Measurements from ENCODE around the gene TRIP13.
"Not testable (repeated sequence)": the region's sequence is repeated elsewhere in the genome, so short reads cannot be mapped to it uniquely, and the experiment has no call there.

Gene TRIP13

DNA sequence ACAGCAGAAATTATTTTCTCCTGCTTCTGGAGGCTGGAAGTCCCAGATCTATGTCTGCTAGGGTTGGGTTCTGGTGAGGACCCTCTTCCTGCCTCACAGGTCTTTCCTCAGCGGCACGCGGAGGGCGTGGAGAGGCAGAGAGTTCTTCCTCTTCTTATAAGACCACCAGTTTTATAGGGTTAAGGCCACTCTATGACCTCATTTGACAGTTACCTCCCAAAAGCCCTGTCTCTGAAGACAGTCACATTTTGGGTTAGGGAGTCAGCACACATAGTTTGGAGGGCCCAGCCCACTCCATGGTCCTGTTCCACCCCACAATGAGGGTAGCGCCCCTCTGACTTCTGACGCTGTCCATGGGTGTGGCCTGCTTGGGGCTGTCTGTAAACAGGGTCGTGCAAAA, 46.7 kb downstream of the TRIP13 start:
- DNase-seq, result no peak

DNA sequence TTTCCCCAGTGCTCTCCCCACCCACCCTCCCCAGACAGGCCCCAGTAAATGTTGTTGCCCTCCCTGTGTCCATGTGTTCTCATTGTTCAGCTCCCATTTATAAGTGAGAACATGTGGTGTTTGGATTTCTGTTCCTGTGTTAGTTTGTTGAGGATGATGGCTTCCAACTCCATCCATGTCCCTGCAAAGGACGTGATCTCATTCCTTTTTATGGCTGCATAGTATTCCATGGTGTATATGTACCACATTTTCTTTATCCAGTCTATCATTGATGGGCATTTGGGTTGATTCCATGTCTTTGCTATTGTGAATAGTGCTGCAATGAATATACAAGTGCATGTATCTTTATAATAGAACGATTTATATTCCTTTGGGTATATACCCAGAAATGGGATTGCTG, 48.1 kb downstream of the TRIP13 start:
- DNase-seq, result not testable (repeated sequence)

DNA sequence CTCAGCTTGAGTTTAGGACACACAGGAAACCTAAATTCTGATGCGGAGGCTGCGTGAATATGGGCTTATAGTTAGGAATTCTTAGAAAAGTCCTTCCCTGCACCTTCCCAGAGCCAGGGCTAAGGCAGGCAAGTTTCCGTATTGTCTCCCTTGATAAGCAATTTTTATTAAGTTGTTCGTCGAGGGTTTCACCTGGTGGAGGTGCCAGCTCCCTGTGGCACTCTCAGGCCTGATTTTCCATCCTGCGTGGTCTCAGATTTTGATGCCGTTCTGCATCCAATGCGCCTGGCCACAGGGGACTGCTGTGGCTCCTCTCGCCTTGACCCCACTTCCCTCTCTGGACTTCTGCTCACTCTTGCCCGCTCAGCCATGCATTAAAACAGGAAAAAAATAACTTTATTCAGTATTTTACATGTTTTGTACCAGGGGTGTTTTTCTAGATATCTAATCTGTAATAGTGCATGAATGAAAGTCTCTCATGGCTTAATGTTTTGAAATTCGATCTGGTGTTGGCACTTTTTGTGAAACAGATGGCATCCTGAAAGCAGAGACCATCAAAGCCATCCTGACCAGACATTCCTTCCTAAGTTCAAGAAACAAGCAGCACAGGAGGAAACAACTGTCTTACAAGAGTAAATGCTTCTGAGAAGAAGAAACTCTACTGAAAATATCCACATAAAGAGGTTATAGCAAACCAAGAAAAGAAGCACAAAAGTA, 50.7 kb downstream of the TRIP13 start:
- no peak for DNase-seq

DNA sequence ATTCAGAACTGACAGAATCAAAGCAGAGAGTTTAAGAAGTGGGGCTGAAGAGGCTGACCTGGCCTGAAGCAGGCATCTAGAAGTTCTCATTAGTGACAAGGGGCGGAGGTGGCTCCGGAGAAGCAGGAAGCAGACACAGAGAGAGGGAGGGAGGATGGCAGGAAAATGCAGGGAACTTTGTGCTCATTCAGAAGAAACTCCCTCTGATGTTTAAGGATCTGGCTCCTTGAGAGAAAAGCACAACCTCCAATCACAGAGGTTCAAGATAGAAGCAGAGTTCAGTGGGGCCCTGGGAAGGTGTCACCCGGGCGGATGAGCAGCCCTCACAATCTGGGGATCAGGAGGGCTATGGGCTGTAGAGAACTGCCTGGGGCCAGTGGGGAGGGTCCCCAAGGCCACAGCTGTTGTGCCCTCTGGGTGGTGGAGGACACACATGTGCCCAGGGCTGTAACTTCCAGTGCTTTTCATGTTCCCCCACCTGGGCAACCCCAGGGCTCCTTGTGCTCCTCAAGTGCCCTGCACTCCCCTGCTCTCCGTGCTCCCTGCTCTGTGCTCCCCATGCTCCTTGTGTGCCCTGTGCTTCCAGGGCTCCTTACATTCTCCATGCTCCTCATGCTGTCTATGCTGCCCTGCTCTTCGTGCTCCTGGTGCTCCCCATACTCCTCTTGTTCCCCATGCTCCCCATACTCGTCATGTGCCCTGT, 51.4 kb downstream of the TRIP13 start:
- DNase-seq, result no peak

DNA sequence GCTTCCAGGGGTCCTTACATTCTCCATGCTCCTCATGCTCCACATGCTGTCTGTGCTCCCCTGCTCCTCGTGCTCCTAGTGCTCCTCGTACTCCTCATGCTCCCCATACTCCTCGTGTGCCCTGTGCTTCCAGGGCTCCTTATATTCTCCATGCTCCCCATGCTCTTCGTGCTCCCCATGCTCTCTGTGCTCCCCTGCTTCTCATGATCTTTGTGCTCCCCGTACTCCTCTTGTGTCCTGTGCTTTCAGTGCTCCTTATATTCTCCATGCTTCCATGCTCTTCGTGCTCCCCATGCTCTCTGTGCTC, 51.9 kb downstream of the TRIP13 start:
- no peak for DNase-seq

DNA sequence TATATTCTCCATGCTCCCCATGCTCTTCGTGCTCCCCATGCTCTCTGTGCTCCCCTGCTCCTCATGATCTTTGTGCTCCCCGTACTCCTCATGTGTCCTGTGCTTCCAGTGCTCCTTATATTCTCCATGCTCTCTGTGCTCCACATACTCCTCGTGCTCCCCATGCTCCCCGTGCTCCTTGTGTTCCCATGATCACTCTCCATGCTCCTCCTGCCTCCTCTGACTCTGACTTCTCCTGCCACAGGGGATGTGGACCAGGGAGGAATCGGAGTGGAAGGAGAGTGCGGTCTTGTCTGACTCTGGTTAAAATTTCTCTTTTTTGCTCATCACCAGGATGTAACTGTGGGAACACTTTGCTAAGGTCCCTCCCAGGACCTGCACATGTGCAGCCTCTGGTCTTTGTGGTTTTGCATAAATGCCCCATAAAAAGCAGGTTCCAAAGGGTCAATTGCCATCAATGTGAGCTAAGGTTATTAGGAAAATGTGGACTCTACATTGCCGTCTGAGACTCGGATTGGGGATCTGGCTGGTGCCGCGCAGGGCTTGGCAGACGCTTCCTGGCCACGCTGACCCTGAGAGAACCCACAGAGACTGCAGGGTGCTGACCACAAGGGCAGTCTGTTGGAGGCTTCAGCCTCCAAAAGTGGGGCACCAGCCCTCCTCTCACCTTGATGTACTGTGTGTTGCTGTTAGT, 52.5 kb downstream of the TRIP13 start:
- no peak for DNase-seq

DNA sequence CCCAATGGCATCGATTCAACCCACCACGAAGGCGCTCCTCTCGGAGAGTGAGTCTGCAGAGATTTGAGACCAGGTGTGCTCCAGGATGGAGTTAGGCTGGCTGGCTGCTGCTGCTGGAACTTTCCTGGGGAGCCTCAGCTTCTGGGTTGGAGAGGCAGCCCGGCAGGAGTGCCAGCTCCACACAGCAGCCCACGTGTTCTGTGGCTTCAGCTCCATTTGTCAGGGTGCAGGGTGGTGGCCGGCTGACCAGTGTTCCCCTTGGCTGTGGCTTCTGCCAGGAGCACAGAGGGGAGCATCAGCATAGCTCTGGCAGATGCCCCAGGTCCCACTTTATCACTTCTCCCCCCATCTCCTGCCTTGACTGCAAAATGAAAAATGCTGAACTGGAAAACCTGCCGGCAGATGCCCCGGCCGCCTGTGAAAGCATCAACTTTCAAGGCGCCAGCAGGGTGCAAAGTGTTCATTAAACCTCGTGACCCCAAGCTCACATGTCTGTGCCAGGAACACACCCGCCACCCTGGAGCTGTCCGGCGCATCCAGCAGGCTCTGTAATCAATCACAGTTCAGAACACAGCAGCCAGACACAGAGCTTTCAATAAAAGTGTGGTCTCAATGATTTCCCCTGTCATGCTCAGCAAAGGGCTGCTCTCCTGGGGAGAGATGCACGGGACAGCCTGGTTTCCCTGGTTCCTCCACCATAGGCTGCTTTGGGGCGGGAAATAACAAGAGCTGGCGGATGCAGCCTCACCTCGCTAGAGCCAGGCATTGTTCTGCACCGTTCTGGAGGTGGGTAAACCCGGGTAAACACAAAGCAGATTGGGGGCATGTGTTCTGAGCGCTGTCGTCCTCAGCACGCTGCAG, 53.2 kb downstream of the TRIP13 start:
- no peak for DNase-seq

DNA sequence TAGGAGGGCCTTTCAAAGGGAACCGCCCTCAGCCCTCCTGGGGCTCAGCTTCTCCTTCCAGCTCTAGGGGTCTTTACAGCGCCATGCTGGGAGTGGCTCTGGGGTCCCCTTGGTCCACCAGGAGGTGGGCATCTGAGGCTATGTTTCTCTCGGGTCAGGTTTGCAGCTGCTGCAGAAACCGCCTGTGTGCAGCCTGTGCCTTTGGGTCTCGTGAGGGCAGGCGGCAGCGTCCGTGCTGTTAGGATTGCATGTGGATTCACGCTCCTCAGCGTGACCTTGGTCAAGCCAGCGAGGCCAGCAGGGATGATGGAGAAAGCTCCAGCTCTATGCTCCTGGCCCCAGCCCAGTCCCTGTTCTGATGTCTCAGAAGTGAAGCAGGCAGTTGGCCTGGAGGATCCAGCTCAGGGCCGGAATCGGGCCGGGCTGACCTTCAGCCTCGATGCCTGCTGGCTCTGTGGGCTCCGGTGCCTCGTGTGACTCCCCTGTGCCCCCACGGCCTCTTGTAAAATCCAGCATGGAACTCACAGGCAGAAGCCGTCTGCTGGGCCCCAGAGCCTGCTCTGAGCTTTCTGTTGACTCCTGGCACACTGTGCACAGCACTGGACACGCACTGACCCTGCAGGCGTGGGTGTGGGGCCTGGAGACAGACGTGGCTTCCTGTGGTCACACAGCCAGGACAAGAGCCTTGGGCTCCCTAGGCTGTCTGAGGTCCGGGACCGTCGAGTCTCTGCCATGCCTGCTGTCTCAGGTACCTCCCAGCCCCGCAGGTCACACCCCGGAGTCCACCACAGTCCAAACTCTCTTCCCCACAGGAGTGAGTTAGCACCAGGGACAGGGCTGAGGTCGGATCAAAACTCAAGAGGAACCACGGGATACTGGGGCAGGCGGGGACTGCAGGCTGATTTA, 54.3 kb downstream of the TRIP13 start:
- no peak for DNase-seq

DNA sequence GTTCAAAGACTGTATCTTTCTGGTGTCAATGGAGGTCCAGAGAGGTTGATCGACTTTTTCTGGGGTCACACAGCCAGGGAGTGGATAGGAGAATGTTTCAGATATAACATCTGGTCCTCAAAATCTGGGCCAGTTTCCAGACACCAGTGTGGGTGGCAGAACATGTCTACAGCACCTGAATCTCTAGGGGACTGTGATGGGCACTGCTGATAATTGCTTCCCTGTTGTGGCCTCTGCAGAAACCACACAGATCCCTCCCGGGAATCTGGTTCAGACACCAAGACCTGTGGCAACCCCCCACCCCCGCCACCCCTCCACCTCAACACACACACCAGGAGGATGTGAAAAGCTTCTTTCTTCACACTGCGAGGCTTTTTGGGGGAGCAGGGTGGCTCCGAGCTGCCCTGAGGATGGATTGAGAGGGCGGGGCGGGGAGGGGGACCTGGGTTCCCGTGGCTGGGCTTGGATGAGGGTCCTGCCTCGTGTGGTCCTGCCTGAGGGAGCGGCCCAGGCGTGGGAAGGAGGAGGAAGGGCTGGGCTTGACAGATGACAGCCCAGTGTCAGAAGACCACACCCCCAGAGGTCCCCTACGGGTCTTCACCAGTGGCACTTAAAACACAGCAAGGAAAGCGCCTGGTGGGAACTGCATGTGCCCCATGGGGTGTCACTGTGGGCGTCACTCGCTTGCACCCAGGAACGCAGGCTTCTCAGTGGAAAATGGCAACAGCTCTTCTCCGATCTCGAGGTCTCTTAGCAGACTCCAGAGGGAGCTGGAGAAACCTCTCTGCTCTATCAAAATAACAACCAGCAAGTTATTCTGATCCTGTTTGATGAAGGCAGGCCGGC, 55.2 kb downstream of the TRIP13 start:
- DNase-seq, result no peak

DNA sequence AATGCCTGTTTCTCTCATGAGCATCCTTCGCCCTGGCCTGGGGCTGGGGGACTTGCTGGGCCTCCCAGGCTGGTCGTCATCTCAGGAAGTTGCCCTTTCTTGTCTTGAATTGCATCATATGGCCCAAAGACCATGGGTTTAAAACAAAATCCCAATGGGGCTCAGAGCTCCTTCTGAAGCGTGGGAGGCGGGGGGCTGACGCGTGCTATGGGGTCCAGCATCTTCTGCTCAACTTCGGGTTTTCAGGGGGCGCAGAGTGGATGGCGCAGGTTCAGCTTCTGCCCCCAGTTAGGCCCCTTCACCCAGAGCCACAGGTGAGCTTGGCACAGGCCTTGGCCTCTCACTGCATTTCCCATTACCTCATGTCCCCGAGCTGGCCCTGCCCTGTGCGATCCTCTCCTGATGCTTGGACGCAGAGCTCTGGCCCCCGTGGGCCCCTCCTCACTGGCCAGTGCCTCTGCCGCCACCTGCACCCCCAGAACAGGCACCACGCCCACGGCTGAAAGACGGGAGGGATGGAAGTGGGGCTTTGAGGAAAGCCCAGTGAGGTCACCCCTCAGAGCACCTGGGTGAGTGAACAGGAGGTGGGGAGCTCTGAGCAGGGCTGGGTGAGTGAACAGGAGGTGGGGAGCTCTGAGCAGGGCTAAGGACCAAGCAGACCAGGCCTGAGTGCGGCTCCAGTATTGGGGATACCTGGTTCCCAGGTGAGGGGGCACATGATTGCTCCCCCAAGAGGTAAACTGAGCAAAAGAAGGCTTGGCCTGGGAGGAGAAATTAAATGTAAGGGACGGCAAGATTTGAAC, 56.0 kb downstream of the TRIP13 start:
- no peak for DNase-seq

DNA sequence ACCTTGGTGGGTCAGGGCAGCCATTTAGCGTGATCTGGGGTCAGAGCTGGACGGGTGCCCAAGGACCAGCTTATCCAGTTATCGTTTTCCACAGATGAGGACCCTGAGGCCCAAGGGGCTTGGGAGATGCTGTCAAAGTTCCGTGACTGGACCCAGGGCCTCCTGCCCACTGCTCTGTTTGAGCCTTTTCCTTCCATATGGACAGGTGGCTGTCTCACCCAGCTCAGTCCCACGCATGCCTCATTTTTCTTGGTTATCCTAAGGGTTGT, 56.5 kb downstream of the TRIP13 start:
- DNase-seq, result no peak

DNA sequence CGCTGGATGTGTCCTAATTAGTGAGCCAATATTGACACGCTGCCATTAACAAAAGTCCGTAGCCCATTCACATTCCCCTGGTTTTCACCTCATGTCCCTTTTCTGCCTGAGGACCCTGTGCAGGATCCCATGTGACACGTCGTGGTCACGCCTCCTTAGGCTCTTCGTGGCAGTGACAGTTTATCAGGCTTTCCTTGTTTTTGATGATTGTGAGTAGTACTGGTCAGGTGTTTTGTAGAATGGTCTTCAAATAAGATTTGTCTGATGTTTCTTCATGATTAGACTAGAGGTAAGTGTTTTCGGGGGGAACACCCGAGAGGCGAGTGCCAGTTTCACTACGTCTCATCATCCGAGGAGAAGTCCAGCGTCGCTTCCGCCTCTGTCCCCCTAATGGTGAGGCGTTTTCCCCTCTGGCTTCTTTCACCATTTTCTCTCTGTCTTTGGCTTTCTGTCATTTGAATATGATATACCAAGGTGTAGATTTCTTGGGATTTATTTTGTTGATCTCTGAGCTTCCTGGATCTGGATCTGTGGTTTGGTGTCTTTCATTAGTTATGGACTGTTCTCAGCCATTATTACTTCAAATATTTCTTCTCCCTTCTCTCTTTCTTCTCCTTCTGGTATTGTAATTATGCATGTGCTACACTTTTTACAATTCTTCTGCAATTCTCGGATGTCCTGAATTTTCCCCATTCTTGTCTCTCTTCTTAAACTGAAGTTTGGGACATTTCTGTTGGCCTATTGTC, 57.3 kb downstream of the TRIP13 start:
- DNase-seq, result no peak

DNA sequence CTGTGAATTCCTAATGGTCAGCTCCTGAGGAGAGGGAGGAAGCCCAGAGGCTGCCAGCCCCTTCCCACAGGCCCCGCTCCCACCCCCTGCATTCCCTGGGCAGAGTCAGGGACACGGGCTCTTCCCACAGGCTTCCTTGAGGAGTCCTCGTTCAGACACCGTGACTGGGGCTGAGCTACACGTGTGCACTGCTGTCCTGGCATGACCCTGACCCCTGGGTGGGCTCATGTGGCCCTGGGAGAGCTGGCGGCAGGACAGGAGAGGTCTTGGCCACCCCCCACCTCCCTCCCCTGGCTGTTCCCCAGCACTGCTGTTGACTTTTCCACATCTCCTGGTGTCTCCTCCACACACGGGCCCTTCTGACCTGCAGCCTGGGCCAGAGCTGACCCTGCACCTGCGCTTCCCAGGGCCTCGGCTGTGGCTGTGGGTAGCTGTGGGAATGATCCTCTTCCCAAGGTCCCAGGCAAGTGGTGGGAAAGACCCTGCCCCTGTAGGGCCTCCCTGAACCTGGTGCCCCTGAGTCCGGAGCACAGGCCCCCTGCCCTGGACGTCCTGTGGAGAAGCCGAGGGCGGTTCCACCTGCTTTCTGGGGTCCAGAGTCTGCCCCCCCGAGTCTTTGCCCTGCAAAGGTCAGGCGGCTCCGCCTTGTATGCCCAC, 59.4 kb downstream of the TRIP13 start:
- DNase-seq, result no peak

DNA sequence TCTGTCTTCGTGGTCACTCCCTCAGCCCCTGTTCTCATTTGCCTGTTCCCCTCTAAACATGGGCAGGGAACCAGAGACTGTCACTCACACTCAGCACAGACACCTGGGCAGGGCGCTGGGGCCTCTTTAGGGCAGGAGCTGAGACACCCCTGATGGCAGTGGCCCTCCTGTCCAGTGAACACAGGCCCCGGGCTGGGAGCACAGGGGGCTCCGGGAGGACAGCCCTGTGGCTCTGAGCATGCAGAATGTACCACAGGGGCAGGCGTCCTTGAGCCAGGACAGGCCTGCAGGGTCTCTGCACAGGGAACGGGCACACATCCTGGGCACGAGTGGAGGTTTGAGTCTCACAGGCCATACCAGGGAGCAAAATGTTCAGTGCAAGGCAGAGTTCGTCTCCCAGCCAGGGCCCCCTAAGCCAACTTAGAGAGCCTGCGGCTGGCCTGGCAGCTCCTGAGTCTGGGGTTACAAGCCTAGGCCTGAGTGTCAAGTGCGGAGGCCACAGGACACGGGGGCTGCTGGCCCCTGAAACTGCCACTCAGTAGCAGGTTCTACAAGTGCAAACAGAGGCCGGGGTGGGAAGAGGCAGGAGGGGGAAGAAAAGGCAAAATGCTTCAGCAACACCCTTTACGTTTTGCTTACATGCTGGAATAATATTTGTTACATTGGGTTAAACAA, 60.0 kb downstream of the TRIP13 start:
- no peak for DNase-seq

DNA sequence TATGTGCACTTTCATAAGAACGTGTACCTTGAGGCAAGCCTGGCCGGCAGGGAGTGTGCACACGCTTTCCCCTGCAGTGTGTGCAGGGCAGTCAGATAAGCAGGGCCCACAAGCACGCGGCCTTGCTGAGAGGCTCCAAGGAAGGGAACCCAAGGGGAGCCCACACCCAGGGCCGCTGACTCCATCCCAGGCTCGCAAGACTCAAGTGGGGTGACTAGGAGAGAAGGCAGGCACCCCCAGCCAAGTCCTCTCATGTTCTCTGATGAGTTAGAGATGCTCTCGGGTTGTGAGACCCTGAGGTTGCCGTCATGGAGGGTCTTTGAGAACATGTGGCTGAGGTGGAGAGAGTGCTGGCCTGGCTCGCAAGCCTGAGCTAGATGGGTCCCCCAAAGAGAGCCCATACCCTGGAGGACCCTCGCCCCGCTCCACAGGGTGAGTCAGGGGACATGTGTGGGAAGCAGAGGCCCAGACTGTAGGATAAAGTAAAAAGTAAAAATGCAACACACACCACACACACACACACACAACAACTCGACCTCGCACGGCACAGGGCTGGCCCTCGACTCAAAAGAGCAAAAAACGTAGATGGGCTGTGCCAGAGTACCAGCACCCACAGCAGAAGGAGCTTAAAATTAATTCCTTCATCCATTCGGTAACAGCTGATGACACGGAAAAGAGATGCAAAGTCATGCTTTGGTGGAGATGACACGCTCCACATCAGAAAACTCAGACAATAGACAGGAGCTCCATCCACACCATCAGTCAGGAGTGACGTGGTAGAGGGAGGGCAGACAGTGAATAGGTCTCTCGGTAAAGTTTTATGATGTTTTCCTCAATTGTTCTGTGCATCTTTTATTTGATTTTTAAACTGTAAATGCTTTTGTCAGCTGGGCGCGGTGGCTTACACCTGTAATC, 61.1 kb downstream of the TRIP13 start:
- DNase-seq, result no peak

DNA sequence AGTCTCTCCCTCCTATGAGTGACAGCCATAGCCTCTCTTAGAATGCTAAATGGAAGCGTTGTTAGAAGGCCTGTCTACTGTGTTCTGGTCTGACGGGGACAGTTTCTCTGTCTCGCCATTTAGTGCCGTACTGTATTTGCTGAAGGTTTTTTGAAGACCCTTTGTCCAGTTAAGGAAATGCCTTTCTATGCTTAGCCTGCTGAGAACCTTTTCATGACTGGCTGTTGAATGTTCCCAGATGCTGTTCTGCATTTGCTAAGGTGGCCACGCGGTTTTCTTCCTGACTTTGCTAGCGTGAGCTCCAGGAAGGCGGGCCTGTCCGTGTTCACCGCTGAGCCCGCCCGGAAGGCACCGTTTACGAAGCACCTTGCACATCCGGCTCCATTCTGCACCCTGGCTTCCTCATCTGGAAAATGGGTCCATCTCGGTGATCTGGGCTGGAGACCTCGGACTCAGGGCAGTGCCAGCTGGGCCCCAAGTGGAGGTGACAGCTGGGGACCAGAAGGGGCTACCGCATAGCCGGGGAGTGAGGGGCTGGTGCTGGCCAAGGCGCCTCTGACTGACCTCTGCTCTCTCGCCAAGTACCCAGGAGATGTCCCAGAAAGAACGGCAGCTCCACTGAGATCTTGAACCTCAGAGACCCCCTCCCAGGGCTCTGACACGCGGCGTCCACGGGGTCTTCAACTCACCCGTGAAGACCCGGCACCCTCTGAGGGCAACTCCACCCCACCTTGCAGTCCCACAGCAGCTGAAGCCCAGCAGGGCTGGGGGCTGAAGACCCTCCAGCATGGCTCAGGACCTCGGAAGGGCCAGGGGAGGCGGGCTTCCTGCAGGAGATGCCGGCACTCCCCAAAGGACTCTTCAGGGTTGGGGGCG, 63.4 kb downstream of the TRIP13 start:
- no peak for DNase-seq
